G401 (cell line): ENCODE measurements around the gene BAZ1A. TPM values are rescaled to one million over a fixed set of nuclear protein-coding genes. Genes with fewer than 3 reads are reported as not detected.
"Not testable (repeated sequence)": the region's sequence is repeated elsewhere in the genome, so short reads cannot be mapped to it uniquely, and the experiment has no call there.

Experiments
- DNase-seq: peaks from one replicate; pipeline ENCODE4 v3.0.0-alpha.2; 2015; ENCODE audit warnings: low spot score
- in situ Hi-C: cut with HindIII; loops from 2 replicates; pipeline ENCODE4 v1.10.0; 2016; ENCODE audit warnings: low sequenced_read_pairs, mixed read lengths
- total RNA-seq: library from RNA; depleted of rRNA; stranded (reverse); fragments of >200 nt; shearing (Covaris generic); gene quantifications from 2 replicates; pipeline ENCODE4 v1.2.3, GENCODE V29; 2014

The BAZ1A gene
- total RNA-seq, 1 experiment from 2014 or later, result 13.7 TPM

DNA sequence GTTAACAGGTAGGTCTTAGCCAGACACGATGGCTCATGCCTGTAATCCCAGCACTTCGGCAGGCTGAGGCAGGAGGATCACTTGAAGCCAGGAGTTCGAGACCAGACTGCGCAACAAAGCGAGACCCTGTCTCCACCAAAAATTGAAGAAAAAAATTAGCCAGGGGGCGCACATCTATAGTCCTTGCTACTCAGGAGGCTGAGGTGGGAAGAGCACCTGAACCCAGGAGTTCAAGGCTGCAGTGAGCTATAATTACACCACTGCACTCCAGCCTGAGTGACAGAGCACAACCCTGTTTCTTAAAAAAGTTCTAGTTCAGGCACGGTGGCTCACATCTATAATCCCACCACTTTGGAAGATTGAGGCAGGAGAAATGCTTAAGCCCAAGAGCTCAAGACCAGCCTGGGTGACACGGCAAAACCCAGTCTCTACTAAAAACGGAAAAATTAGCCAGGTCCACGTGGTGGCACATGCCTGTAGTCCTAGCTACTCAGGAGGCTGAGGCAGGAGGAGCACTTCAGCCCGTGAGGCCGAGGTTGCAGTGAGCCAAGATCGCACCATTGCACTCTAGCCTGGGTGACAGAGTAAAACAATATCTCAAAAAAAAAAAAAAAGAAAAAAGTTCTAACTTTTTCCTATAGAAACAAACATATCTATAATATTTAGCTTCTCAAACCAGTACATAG lies 9.1 kb downstream of the BAZ1A start:
- in situ Hi-C loops, result no loop called here
- no peak for DNase-seq

DNA sequence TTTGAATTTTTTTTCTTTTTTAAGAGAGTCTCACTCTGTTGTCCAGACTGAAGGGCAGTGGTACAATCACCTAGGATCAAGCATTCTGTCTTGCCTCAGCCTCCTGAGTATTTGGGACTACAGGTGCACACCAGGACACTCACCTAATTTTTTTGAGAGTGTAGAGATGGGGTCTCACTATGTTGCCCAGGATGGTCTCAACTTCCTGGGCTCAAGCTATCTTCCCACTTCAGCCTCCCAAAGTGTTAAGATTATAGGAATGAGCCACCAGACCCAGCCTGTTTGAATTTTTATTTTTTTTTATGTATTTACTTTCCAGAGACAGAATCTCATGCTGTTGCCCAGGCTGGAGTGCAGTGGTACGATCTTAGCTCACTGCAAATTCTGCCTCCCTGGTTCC lies 11.3 kb downstream of the BAZ1A start:
- DNase-seq, result no peak
- in situ Hi-C loops, result no loop called here

DNA sequence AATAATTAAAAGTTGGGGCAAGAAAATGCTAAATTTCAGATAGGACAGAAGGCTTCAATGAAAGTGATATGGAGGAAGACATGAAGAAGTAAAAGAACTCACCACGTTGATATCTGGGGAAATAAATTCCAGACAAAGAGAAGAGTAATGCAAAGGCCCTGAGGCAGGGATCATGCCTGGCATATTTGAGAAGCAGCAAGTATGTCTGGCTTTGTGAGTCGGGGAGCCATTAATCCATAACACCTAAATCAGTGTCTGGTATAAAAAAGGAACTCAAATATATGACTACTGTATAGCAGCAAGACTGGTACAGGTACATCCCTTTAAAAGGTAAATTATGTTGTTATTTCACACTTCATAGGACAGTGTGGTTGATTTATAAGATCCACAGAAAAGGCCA lies 16.4 kb downstream of the BAZ1A start:
- in situ Hi-C loops, result no loop called here
- DNase-seq, result no peak

DNA sequence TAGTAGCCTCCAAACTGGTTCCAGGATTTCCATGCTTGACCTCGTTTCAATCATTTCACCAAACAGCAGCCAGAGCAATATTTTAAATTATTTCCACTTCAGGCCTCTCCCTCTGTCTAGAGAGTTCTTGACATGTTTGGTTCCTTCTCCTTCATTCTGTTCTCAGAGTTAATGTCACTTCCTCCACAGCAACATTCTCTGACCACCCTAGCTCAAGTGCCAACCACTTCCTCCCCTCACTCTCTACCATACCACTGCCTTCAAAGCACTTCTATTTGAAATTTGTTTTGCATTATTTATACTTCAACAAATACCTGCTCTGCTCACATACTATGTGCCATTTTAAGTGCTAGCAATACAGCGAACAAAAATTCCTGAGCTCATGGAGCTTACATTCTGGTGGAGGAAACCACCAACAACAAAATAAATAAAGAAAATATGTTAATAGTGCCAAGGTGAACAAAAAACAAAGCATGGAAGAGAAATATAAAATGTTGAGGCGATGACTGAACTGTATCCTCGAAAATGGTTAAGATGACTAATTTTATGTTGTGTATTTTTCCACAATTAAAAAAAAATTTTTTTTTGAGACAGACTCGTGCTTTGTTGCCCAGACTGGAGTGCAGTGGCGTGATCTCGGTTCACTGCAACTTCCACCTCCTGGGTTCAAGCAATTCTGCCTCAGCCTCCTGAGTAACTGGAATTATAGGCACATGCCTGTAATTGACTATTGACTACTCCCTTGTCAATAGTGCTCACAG lies 17.3 kb downstream of the BAZ1A start:
- DNase-seq, result no peak
- in situ Hi-C loops, result no loop called here

DNA sequence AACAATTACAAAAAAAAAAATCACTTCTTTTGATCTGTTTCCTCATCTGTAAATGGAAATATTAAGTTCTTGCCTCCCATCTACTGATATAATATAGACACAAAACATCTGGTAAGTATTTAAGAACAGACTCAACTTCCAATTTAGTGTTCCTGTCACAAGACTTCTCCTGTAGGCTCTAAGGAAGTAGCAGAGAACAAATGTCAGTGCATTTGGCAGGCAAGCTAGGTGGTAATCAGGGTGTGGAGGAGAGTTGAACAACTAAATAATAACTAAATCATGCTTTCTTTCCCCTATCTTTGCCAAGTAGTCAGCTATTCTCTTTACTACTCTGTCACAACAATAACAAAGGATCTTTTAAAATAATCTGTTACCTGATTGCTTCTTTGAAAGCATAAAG lies 22.1 kb downstream of the BAZ1A start:
- DNase-seq, result no peak
- in situ Hi-C loops, result no loop called here

DNA sequence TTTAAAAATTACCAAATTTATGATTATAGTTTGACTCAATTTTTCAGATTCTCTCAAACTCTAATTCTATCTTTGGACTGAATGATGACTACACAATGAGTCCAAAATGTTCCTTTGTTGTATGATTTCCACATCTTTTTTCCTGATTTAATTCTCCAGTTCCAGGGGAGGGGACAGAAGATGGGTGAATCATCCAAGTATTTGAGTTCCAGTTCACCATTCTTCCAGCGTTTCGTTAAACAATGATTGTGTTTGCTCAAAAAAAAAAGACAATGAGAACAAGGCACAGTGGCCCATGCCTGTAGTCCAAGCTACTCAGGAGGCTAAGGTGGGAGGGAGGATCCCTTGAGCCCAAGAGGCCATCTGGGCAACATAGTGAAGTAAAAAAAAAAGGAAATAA lies 23.8 kb downstream of the BAZ1A start:
- no peak for DNase-seq
- in situ Hi-C loops, result no loop called here

DNA sequence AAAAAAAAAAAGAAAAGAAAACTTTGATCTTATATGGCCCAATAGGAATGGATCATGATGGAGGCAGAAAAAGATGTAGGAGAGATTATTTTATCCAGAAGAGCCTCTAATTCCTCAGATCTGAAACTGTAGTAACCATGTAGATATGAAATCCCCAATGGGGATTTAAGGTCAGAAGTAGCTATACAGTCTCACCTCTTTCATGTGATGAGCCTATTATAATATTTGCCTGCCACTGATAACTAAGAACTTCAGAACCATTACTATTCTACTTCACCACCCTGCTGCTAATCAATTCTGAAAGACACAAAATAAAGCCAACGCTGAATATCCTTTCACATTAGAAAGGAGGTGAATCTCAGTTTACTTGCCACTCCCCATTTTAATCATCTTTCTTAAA lies 29.3 kb downstream of the BAZ1A start:
- DNase-seq, result no peak
- in situ Hi-C loops, result no loop called here

DNA sequence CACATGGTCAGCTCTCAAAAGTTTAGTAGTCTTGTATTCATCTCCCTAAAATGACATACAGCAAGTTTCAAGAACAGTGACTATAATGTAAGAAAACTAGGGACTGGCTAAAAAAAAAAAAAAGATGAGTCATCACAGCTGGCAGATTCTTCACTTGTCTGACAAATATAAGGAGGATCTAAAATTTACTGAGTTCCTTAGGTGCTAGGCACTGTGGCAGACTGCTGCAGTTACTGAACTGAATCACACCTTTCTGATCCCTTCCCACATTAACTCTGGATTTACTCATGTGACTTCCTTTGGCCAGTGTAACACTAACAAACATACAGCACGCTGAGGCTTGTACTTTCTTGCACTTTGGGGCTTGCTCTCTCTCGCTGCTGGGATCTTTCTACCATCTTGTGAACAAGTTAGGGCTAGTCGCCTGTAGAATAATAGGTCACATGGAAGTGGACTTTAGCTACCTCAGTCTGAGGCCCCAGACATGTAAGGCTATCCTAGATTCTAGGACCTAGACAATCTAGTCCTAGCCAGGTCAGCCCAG lies 32.1 kb downstream of the BAZ1A start:
- in situ Hi-C loops, result no loop called here
- no peak for DNase-seq

DNA sequence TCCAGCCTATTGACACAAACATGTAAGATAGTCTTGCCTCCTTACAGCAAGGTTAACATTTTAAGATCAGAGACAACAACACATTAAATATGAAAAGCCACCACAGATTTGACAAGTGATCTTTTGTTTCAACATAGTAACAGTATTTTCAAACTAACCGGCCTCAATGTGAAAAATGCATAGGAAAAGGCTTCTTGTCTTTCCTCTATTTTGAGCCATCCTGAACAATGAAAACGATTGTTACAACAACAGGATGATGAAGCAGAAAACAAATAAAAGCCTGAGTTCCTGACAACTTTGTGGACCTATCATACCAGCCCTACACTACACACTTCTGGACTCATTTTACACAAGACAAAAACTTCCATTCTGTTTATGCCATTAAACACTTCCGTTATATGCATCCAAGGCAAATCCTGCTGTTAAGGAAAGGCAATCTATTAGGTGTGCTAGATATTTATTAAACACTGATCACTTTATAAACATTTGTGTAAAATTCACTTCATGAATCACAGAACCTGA lies 37.3 kb downstream of the BAZ1A start:
- in situ Hi-C loops, result no loop called here
- DNase-seq, result no peak

DNA sequence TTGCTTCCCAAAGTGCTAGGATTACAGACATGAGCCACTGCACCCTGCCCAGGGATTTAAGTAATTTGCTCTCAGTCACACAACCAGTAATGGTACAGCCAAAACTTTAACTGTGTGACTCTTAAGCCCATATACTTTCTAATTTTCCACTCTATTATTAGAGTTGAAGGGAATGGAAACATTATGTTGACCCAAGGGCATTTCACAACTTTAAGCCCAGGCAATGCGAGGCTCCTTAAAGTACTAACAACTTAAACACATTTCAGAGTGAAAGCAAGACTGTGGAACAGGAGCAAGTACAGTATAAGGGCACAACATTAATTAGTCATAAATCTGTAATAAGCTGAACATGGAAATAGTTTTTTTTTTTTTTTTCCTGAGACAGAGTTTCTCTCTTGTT lies 39.8 kb downstream of the BAZ1A start:
- DNase-seq, result no peak
- in situ Hi-C loops, result no loop called here

DNA sequence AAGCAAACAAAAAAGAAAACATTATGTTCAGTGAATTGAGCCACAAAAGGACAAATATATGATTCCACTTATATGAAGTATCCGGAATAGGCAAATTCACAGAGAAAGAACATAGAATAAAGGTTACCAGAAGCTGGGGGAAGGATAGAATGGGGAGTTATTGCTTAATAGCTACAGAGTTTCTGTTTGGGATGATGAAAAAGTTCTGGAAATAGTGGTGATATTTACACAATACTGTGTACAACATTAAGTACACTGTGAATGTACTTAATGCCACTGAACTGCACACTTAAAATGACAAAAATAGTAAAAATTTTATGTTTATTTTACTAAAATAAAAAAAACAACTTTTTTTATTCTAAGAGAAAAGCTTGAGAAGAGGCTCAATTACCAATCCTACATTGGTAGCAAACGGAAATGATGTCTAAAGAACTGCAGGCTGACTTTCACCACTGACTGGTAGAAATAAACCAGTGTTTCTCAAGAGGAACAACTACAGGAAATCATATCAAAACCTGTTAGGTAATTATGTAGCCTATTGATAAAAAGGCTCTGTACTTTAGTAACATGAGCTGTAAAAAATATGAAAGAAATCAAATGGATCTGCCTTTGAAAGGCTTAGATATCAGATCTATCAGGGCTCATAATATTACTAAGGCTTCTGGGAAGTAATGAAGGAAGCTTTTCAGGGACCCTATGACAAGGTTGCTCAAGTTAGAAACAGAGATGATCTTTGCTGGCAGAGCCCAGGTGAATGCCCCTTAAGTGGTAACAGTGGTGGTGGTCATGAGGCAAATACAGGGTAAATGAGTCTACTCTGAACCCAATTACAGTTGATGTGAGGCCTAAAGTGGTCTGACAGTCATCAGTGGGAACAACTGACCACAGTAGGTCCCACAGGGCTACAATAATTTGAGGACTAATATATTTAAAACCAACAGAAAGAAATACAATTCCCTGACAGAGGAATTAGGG lies 41.3 kb downstream of the BAZ1A start:
- no peak for DNase-seq
- in situ Hi-C loops, result no loop called here

DNA sequence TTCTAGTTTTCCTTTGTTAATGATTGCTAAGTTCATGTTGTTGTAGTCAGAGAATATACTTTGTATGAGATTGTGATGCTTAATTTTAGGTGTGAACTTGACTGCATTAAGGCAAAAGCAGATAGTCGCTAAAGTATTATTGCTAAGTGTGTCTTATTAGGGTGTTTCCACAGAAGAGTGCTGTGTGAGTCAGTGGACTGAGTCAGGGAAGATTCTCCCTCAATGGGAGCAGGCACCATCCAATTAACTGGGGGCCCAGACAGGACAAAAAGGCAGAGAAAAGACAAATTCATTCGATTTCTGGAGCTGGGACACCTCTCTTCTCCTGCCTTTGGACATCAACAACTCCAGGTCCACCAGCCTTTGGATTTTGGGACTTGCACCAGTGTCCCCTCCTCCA lies 48.5 kb downstream of the BAZ1A start:
- in situ Hi-C loops, result no loop called here
- DNase-seq, result no peak

DNA sequence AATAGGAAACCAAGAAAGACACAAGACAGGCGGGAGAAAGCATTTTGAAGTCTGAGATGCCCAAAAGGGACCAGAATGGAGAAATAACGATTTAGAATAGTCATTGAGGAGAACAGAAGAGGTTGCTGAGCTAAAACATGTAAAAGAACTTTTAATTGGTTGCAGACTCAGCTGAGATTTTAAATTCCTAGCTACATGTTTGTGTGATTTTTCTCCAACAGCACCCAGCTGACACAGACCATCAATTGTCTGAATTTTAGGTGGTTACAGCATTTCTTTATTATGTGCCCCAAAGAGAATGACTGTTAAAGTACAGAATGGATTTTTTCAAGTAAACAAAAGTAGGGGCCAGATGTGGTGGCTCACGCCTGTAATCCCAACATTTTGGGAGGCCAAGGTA lies 50.3 kb downstream of the BAZ1A start:
- in situ Hi-C loops, result no loop called here
- no peak for DNase-seq

DNA sequence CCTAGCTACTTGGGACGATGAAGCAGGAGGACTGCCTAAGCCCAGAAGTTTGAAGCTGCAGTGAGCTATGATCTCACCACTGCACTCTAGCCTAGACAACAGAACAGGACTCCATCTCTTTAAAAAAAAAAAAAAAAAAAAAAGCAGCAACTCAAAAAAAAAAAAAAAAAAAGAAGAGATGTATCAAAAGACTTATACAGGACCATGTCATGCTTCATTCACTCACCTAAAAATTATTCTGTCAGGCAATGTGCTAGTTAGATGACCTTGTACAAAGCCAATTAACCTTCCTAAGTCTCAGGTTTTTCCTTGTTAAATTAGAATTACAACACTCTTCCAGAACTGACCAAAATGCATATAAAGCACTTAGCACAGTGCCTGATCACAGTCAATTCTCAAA lies 50.9 kb downstream of the BAZ1A start:
- no peak for DNase-seq
- in situ Hi-C loops, result no loop called here

DNA sequence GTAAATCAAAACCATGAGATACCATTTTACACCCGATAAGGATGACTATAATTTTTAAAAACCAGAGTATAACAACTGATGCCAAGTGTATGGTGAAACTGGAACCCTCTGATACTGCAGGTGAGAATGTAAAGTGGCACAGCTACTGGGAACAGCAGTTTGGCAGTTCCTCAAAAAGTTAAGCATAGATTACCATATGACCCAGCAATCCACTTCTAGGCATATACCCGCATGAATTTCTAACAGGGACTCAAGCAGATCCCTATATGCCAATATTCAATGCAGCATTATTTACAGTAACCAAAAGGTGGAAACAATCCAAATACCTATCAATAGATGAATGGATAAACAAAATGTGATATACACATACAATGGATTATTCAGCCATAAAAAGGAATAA lies 57.4 kb downstream of the BAZ1A start:
- DNase-seq, result no peak
- in situ Hi-C loops, result no loop called here

DNA sequence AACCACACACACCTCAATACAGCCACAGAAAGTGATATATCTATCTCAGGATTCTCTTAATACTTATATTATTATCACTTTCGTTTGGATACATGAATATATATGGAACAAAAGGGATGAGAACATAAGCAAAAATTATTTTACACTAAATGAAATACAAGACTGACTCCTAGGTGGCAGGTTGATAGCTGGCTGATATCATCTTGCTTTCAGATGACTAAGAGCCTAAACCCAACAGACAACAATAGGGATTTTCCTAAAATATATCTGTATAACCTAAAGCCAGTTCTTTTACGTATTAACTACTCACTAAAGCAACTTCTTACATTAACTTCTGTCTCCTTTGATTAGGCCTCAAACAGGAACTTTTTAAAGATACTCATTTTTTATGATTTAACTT lies 65.1 kb downstream of the BAZ1A start:
- in situ Hi-C loops, result no loop called here
- DNase-seq, result no peak

DNA sequence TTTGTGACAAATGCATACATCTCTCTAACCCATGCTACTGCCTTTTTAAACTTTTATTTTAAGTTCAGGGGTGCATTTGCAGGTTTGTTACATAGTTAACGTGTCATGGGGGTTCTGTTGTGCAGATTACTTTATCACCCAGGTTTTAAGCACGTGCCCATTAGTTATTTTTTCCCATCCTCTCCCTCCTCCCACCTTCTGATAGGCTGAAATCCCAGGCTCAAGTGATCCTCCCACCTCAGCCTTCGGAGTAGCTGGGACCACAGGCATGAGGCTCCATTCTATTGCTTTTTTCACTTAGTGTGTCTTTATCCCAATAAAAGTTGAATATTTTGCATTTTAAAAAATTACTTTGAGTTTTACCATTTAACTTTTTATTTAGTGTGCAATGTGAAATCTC lies 68.9 kb downstream of the BAZ1A start:
- DNase-seq, result no peak
- in situ Hi-C loops, result no loop called here

DNA sequence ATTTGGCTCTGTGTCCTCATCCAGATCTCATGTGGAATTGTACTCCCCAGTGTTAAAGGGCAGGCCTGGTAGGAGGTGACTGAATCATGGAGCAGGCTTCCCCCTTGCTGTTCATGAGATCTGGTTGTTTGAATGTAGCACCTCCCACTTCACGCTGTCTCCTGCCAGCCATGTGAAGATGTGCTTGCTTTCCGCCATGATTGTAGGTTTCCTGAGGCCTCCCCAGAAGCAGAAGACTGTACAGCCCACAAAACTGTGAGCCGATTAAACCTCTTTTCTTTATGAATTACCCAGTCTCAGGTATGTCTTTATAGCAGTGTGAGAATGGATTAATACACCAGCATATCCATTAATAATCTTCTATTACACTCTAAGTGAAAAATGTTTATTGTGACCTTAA lies 70.2 kb downstream of the BAZ1A start:
- in situ Hi-C loops, result no loop called here
- DNase-seq, result no peak

DNA sequence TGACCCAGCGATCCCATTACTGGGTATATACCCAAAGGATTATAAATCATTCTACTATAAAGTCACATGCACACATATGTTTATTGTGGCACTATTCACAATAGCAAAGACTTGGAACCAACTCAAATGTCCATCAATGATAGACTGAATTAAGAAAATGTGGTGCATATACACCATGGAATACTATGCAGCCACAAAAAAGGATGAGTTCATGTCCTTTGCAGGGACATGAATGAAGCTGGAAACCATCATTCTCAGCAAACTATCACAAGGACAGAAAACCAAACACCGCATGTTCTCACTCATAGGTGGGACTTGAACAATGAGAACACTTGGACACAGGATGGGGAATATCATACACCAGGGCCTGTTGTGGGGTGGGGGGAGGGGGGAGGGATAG lies 76.3 kb downstream of the BAZ1A start:
- DNase-seq, in situ Hi-C loops: not testable (repeated sequence)
